ENCODE results near the gene METTL27.
"Not testable (repeated sequence)": the region's sequence is repeated elsewhere in the genome, so short reads cannot be mapped to it uniquely, and the experiment has no call there.

METTL27 gene

DNA sequence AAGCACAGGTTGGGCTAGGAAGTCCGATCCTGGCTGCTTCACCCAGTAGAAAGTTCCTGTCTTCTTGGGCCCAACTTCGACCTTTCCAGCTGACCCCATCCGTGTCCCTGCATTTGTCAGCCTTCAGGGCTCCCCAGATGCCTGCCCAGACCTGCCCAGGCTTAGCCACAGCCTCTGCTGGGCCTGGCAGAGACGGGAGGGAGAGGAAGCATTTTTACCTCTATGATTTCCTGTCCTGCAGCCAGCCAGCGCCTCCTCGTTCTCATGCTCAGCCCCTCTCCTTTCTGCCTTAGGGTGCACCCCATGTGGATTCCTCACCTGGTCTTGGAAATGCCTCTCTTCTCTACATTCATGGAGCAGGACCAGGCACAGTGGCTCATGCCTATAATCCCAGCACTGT lies 3.7 kb downstream of the METTL27 start:
- DNase-seq: no peak

DNA sequence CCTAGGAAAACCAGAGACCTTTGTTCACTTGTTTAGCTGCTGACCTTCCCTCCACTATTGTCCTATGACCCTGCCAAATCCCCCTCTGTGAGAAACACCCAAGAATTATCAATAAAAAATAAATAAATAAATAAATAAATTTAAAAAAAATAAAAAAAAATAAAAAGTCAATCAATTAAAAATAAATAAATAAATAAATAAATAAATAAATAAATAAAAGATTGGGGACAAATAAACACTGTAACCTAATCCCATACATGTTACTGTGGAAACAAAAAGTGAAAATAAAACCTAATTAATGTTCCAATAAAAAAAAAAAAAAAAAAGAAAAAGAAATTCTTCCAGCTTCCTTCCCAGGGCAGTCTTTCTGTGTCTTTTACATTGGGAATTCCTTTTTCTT lies 5.1 kb downstream of the METTL27 start:
- DNase-seq: not testable (repeated sequence)

DNA sequence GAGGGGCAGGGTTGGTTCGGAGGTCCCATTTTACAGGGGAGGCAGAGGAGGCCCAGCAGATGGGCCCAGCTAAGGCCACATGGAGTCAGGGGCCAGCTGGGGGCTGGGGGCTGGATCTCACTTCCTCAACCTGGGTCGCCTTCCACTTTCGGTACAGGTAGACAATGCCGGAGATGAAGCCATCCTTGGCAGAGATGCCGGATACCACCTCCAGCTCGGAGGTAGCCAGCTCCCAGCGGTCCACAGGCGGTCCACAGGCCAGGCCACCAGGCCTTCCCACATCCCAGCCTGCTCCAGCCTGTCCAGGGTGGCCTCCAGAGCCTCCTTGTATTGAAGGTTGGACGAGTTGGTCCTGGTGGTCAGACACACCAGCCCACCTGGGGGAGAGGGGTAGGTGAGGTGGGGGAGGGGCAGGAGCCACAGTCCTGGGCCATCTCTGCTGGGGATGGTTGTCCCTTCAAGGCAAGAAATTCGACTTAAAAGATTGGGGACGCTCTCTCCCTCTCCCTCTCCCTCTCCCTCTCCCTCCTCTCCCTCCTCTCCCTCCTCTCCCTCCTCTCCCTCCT lies 7.6 kb downstream of the METTL27 start:
- no peak for DNase-seq

DNA sequence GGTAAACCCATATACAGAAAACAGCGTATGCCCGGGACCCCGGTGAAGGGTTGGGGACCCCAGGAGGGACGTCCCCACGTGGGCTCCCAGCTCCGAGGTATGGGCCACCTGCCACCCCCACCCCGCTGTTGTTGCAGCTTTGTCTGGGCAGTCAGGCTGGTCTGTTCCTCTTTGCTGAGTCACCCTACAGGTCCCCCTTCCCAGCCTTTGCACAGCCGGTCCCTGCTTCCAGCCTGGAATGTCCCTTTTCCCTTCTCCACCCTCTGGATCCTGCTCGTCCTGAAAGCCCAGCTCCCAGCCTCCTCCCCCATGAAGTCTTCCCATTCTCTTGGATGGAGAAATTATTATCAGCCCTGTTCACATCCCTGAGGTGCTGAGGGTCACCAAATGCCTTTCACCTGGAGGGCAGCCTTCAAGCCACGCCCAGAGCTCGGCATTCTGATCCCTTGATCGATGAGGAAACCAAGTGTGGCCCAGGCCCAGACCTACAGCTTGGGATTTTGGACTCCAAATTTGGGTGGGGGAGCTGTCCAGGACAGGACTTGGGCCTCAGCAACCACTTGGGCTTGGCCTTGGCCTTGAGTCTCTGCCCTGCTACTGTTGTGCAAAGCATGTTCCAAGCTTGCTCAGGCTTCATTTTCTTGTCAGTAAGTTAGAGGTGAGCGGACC lies 8.9 kb downstream of the METTL27 start:
- DNase-seq: no peak

DNA sequence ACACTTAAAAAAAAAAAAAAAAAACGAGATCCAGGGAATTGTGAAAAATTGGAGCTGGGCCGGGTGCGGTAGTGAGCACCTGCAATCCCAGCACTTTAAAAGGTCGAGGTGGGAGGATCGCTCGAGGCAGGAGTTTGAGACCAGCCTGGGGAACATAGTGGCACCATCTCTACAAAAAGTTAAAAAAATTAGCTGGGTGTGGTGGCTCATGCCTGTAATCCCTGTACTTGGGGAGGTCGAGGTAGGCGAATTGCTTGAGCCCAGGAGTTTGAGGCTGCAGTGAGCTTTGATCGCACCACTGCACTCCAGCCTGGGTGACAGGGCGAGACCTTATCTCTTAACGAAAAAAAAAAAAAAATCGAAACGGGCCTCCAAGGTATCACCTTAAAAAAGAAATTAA lies 9.5 kb downstream of the METTL27 start:
- DNase-seq: no peak

DNA sequence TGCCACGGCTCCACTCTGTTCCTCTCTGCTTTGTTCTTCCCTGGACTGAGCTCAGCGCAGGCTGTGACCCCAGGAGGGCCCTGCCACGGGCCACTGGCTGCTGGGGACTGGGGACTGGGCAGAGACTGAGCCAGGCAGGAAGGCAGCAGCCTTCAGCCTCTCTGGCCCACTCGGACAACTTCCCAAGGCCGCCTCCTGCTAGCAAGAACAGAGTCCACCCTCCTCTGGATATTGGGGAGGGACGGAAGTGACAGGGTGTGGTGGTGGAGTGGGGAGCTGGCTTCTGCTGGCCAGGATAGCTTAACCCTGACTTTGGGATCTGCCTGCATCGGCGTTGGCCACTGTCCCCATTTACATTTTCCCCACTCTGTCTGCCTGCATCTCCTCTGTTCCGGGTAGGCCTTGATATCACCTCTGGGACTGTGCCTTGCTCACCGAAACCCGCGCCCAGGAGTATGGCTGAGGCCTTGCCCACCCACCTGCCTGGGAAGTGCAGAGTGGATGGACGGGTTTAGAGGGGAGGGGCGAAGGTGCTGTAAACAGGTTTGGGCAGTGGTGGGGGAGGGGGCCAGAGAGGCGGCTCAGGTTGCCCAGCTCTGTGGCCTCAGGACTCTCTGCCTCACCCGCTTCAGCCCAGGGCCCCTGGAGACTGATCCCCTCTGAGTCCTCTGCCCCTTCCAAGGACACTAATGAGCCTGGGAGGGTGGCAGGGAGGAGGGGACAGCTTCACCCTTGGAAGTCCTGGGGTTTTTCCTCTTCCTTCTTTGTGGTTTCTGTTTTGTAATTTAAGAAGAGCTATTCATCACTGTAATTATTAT lies 10.3 kb downstream of the METTL27 start:
- no peak for DNase-seq

DNA sequence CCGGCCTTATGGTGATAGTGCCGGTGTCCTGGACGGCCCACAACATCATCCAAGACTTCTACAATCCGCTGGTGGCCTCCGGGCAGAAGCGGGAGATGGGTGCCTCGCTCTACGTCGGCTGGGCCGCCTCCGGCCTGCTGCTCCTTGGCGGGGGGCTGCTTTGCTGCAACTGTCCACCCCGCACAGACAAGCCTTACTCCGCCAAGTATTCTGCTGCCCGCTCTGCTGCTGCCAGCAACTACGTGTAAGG lies 10.8 kb downstream of the METTL27 start:
- no peak for DNase-seq

DNA sequence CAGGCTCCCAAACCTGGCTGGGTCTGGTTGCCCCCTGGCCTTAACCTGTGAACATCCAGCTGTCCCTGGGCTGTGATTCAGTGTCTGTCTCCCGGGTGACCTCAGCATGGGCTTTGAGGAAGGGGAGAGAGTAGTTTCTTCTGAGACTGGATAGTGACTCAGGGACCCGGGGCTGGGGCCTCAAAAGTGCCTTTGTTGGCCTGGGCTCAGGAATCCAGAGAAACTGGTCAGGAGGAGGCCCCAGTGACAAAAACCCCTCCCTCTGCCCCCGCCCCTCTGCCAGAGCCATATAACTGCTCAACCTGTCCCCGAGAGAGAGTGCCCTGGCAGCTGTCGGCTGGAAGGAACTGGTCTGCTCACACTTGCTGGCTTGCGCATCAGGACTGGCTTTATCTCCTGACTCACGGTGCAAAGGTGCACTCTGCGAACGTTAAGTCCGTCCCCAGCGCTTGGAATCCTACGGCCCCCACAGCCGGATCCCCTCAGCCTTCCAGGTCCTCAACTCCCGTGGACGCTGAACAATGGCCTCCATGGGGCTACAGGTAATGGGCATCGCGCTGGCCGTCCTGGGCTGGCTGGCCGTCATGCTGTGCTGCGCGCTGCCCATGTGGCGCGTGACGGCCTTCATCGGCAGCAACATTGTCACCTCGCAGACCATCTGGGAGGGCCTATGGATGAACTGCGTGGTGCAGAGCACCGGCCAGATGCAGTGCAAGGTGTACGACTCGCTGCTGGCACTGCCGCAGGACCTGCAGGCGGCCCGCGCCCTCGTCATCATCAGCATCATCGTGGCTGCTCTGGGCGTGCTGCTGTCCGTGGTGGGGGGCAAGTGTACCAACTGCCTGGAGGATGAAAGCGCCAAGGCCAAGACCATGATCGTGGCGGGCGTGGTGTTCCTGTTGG lies 11.4 kb downstream of the METTL27 start, which contains the start of gene CLDN4:
TSS of gene CLDN4 (plus strand) at position 316 of the 903 bp plus-strand sequence. CDS start at position 522, 206 bp downstream.
- no peak for DNase-seq

DNA sequence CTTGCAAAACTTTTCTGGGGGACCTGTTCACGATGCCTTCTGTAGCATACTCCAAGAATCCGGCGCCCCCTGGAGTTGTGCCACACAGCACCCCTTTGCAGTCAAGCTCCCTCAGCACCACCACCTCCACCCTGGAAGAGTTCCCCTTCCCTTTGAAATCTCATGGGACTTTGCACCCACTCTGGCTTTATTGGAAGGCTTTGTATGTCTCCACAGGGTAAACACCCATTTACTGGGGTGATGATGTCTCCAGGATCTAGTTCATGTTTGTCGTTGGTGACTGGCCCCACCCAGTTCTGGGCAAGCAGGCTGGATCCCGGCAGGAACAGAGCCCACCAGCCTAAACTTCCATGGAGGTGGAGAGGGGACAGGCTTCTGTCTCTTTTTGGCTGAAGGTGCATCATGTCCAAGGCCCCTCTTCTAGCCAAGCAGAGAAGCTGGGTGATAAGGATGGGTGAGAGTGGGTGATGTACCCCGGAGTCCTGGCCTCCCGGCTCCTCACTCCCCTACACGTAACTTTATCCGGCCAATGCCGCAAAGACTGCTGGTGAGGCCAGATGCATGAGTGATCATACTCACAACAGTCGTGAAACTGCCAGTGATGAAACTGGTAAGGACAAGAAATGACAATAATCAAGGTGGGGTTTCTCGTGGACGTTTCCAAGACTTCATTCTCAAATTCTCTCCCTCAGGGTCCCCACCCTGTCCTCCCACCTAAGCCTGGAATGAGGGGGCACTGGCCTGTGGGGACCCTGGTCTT lies 12.2 kb downstream of the METTL27 start:
- no peak for DNase-seq

DNA sequence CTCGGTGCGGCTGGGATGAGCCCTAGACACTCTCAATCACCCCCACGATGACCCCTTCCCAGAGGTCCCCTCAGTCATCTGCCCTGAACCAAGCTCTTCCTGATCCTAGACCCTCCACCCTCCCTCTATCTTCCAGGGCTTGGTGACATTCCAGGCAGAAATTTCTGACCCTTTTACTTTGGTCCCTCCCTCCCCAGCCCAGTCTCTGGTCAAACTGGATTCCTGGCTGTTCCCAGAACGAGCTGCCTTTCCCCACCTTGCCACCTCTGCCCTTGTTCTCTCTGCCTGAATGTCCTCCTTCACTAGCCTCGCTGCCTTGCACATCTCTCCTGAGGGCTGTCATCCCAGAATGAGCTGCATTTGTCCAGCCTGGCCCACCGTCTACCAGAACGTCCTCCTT lies 12.8 kb downstream of the METTL27 start:
- no peak for DNase-seq

DNA sequence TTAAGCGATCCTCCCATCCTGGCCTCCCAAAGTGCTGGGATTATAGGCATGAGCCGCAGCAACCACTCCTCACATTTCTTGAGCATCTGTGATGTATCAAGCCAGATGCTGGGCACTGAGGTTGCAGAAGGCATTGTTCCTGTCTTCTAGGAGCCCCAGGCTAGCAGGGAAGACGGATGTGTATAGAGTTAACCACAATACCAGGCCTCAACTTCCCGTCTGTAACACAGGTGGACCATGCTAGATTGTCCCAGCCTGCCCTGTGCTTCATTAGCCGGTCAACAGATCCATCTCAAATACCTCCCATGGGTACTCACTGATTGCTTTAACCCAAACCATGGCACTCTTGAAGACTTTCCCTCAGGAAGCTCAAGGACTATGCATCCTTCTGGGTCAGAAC lies 13.3 kb downstream of the METTL27 start:
- DNase-seq: no peak

DNA sequence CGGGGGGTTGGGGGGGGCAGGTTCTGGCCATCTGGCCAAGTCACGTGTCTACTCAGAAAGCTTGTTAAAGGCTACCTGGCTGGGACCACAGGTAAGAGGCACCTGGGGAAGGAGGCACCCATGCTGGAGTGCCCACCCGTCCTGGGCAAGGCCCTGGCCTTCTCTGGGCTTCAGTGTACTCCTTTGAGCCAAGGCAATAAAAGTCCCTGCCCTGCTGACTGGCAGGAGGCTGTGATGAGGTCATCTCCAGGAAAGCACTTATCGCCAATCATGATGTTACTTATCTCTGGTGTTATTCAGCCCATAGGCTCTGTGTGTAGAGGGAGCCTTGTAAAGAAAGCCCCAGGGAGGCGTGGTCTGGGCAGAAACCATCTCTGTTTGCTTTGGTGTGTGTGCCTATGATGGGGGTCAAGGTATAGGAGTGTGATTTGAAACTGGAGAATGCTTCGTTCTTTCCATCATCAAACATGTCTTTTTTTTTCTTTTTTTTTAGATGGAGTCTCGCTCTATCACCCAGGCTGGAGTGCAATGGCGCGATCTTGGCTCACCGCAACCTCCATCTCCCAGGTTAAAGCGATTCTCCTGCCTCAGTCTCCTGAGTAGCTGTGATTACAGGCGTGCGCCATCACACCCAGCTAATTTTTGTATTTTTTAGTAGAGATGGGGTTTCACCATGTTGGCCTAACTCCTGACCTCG lies 14.1 kb downstream of the METTL27 start:
- no peak for DNase-seq

DNA sequence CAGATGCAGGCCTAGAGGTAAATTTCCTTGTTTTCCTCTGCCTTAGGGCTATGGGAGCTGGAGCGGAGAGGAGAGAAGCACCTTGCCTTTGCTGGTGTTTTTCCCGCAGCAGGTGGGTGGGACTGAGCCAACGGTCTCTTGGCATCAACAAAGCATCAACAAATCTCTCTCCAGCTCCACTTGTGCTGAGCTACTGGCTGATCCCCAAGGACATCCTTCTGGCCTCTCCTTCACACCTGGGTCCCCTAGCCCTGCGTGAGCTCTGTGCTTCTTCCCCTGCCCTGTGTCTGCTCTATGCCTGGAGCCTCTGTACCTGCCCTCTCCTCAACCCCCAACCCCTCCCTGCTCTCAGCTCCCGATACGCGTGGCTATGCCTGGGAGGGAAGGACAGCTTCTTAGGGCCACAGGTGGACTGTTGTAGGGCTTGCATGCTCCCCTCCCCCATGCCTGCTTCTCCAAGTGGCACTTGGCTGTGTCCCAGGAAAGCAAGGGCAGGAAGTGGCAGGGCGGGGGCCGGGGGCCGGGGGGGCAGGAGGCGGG lies 14.7 kb downstream of the METTL27 start:
- no peak for DNase-seq

DNA sequence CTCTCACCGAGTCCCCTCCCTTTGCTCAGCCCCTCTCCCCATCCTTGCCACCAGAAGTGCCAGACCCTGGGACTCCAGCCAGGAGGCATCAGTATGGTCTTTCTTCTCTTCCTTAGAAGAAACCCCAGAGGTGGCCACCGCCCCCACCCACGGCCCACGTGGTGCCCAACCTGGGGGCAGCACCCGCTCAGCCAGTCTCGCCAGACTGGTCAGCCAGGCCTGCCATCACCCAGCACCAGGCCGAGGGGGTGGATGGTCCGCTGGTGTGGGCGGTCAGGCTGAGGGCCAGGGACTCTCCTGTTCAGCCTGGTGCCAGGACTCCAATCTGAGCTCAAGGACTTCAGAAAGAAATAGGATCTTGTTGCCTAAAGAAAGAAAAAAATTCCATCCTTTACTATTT lies 17.3 kb downstream of the METTL27 start:
- no peak for DNase-seq

DNA sequence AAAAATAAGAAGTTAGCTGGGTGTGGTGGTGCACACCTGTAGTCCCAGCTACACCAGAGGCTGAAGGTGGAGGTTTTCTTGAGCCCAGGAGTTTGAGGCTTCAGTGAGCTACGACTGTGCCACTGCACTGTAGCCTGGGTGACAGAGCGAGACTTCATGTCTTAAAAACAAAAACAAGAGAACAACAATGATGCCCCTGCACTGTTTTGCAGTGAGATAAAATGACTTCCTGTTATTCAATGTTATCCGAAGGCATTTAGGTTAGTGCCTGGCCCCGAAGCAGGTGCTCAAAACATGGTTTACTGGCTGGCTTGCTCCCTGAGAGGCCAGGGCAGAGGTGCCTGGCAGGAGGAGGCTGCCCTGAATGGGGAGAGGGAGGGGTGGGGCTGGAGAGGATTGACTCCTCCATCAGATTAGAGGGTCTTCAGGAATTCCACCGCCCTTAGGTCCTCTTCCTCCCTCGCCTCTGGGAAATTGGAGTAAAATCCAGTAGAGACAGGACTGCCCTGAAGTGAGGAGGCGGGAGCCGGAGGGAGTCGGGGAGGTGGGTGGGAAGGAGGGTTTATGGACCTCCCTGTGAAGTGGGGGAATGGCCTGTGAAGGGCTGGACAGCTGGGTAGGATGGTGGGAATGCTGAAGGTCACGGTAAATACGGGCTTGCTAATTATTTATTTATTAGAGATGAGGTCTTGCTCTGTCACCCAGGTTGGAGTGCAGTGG lies 18.3 kb downstream of the METTL27 start:
- no peak for DNase-seq

DNA sequence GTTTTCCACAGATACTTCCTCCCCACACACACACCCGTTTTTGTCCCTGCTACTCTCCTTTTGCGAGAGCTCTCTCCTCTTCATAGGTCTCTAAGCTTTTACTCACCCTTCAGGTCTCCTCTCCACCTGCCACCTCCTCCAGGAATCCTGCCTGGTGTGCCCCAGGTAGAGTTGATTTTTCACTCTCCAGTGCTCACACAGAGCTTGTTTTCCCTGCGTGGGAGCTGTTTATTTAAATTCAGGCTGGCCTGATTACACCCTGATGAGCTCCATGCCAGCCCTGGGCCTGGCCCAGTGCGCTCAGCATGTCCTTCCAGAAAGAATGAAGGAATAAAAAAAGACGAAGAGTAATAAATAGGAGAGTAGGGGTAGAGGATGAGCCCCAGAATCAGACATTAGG lies 19.1 kb downstream of the METTL27 start:
- no peak for DNase-seq

DNA sequence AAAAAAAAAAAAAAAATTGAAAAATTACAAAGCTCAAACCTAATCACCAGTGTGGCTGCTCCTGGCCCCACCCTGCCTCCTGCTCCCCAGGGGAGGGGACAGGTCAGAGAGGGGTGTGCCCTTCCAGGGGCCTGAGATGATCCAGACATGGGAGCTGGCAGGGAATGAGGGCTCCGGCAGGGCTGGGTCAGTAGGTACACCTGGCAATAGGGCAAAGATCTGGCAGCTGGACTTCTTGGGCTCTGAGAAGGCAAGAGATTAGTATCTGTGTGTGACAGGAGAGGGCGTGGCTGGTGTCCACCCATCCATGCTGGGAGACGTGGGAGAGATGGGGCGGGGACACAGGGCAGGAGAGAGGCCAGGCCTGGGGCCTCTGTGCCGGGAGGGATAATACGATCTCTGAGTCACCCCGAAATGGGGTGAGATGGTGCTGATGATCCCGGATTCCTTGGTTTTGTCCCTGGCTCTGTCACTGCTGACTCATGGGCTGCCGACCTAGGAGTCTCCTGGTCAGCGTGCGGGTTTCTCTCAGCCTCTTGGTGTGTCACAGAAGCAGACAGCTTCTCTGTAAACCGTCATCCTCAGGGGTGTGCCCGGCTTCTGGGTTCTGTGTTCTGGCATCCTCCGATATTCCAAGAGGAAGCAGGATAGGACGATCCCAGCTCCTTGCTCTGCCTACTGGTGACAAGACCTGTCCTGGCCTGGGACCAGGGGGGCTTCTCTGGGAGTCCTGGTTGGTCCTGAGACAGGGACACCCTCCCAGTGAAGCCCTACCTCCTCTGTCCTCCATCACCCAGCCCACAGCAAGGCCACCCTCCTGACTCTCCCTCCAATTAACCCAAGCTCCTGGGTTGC lies 19.8 kb downstream of the METTL27 start:
- no peak for DNase-seq

DNA sequence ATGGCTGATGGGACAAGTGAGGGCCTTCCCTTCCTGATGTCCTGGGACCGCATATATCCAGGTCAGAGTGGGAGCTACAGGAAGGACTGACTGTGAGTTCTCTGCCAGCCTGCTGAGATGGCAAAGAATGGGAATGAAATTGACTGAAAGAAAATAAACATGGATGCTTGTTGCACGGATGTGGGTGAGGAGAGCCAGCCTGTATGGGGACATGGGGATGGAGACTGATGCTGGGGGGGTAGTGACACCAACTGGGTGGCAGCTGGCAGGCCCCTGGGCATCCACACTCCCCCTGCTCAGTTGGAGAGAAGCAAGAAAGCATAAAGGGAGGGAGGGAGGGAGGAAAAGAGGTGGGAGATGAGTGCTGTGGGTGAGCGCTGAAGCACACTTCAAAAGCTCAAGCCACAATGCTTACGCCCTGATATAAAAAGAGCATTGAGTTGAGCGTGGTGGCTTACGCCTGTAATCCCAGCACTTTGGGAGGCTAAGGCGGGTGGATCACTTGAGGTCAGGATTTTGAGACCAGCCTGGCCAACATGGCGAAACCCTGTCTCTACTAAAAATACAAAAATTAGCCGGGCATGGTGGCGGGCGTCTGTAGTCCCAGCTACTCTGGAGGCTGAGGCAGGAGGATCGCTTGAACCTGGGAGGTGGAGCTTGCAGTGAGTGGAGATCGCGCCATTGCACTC lies 20.6 kb downstream of the METTL27 start:
- not testable (repeated sequence) for DNase-seq

DNA sequence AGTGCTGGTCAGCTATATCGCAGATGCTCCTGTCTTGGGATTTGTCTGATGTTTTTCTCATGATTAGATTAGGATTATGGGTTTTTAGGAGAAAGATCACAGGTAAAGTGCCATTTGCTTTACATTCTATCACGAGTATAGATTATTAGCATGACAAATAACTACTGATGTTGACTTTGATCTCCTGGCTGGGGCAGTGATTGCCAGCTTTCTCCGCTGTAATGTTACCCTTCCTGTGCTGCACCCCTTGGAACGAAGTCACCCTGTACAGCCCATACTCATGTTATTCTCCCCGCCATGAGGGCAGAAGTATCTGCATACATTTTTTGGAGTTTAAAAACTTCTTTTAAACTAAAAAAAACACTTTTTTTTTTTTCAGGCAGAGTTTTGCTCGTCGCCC lies 22.3 kb downstream of the METTL27 start:
- DNase-seq: no peak

All from activated CD4-positive, alpha-beta T cell treated with anti-CD3 and anti-CD28 coated beads, Interleukin-2, amount 50 U/mL, for 1 hour (primary cell).